Gastroesophageal sphincter (tissue), 3 donors: Measurements from ENCODE around the gene RAPGEF5.

Experiments used
- CTCF ChIP-seq, 4 experiments: fragments of 200-600 bp in 2 of 4; fragments of 450-650 bp in 2 of 4; sonication (generic) in 1 of 4; IDR thresholded peaks; one replicate each; pipeline ENCODE4 v1.5.1; 2017 to 2019; ENCODE audit warnings: antibody characterized with exemption in 4 of 4, mild to moderate bottlenecking in 2 of 4, moderate library complexity in 2 of 4
- POLR2A ChIP-seq, 2 donors: fragments of 450-650 bp; IDR thresholded peaks; one replicate each; pipeline ENCODE4 v1.6.1; 2017; ENCODE audit warnings: antibody characterized with exemption in 2 of 2, mild to moderate bottlenecking in 2 of 2, moderate library complexity in 1 of 2

- TF ChIP-seq CTCF (IDR thresholded peaks at IDR 0.05): no peak
- TF ChIP-seq POLR2A (IDR thresholded peaks at IDR 0.05): no peak
These were observed 49.1 kb downstream of the RAPGEF5 start for GRCh38 chr7:22307816-22308215.
